ENCODE measurements around the gene LCOR.

Gene LCOR

DNA sequence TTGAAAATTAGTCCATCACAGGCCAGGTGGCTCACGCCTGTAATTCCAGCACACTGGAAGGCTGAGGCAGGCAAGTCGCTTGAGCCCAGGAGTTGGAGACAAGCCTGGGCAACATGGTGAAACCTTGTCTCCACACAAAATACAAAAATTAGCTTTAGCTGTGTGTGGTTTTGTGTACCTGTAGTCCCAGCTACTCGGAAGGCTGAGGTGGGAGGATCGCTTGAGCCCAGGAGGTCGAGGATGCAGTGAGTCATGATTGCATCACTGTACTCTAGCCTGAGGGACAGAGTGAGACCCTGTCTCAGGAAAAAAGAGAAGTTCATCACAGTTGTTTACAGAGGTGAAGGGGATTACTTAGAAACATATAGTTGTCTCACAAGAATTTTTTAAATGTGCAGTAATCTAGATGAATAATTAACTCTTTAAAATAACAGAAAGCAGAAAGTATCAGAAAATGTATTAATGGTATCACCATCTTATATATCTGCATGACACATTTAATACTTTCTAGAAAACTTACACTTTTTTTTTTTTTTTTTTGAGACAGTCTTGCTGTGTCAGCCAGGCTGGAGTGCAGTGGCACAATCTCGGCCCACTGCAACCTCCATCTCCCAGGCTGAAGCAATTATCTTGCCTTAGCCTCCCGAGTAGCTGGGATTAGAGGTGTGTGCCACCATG is 8.9 kb downstream of the LCOR start:
- no peak for FAIRE-seq

DNA sequence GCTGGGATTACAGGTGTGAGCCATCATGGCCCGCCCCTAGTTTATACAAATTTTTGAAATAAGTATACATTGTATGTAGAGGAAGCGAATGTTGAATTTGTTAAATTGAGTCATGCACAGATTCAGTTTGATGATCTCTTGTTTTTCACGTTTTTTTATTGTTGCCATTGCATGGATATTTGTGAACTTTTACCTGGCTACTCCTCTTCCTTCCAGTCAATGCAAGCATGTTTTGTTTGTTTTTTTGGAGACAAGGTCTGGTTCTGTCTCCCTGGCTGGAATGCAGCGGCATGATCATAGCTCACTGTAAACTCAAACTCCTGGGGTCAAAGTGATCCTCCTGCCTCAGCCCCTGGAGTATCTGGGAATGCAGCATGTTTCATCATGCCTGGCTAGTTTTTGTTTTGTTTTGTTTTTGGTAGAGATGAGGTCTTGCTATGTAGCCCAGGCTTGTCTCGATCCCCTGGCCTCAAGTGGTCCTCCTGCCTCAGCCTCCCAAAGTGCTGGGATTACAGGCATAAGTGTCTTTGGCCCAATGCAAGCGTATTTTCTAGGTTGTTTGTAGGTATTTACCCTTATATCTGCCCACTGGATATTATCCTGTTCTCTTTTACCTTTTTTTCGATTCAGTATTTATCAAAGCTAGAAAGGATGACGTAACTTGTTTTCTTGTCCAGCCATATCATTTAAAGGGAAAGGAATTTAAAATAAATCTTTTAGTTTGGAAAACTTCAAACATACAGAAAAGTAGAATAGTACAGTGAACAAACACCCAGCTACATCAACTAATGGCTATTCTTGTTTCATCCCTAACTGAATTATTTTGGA is 11.0 kb downstream of the LCOR start:
- FAIRE-seq, result no peak

DNA sequence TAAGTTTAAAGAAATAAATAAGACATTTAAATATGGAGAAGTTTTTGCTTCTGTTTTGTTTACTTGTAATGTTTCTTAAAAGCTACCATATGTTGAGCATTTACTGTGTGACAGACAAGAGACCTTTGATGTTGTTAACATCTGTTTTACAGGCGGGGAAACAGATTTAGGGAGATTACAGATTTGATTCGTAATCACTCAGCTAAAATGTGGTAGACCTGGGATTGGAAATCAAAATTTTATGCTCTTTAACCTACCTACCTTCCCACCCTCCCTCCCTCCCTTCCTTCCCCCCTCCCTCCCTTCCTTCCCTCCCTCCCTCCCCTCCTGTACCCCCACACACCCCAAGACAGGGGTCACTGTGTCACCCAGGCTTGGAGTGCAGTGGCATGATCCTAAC is 11.7 kb downstream of the LCOR start:
- FAIRE-seq, result no peak

DNA sequence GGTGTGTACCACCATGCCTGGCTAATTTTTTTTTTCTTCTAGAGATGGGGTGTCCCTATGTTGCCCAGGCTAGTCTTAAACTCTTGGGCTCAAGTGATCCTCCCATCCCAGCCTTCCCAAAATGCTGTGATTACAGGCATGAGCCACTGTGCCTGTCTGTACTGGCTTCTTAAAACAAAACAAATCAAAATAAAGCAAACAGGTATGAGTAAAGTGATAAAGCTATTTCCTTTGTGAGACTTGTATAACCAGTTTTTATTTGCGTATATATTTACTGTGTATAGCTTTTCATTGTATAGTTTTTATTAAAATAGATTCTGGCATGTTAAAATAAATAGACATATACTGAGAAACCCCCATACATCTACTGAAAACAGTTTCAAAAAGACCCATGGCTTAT is 14.3 kb downstream of the LCOR start:
- no peak for FAIRE-seq

DNA sequence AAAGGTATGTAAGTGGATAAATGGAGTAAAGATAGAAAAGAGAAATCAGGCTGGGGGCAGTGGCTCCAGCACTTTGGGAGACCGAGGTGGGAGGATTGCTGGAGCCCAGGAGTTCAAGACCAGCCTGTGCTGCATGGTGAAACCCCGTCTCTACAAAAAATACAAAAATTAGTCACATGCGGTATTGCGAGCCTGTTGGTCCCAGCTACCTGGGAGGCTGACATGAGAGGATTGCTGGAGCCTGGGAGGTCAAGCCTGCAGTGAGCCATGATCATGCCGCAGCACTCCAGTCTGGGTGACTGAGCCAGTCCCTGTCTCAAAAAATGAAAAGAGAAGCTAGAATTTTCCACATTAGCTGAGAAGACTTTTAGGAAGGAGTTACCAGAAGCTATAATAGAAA is 14.8 kb downstream of the LCOR start:
- FAIRE-seq, result no peak

DNA sequence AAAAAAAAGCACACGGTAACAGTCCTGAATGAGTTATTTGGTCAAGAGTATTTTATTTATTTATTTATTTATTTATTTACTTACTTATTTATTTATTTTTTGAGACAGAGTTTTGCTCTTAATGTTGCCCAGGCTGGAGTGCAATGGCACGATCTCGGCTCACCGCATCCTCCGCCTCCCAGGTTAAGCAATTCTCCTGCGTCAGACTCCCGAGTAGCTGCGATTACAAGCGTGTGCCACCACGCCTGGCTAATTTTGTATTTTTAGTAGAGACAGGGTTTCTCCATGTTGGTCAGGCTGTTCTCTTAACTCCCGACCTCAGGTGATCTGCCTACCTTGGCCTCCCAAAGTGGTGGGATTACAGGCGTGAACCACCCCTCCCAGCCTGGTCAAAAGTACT is 15.3 kb downstream of the LCOR start:
- FAIRE-seq, result peak; percentile 28

DNA sequence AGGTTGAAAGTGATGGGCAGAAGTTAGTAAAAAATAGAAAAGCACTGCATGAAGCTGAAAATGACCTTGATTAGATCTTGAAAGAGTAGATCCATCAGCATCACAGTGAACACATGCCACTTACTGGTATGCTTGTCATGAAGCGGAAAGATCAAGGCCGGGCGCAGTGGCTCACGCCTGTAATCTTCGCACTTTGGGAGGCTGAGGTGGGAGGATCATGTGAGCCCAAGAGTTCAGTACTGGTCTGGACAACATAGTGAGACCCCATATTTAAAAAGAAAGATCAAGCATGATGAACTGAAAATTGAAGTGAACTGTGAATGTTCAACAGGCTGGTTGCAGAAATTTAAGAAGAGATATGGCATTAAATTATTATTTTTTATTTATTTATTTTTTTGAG is 18.0 kb downstream of the LCOR start:
- FAIRE-seq, result no peak

DNA sequence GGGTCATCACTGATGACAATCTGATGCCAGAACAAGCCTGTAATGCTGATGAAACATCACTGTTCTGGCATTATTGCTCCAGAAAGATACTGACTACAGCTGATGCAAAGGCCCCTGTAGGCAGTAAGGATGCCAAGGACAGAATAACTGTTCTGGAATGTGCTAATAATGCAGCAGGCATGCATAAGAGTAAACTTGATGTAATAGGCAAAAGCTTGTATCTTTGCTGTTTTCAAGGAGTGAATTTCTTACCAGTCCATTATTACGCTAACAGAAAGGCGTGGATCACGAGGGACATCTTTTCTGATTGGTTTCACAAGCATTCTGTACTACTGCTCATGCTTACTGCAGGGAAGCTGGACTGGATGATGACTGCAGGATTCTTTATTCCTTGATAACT is 18.7 kb downstream of the LCOR start:
- no peak for FAIRE-seq

DNA sequence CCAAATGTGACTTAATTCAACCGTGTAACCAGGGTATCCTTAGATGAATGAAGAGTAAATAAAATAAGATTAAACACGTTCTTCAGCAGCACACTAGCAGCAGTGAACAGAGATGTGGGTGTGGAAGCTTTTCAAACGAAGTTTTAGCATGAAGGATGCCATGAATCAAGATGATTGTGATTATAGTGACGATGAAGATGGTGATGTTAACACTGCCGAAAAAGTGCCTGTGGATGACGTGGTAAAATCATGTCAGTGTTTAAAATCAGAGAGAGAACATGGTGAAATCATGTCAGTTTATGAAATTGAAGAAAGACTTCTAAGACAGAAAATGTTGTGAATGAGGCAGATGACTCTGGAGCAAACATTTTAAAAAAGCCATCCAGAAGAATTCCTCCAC is 19.2 kb downstream of the LCOR start:
- FAIRE-seq, result no peak

DNA sequence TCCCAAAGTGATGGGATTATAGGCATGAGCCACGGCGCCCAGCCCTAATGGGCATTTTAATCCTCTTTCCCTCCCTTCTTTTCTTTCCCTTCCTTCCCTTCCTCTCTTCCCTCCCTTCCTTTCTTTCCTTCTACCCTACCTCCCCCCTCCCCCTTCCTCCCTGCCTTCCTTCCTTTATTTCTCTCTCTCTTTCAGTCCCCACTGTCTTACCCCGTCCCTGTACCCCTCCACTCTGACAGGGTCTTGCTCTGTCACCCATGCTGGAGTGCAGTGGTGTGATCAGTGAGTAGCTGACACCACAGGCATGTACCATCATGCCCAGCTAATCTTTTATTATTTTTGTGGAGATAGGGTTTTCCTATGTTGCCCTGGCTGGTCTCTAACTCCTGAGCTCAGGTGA is 24.2 kb downstream of the LCOR start:
- no peak for FAIRE-seq

DNA sequence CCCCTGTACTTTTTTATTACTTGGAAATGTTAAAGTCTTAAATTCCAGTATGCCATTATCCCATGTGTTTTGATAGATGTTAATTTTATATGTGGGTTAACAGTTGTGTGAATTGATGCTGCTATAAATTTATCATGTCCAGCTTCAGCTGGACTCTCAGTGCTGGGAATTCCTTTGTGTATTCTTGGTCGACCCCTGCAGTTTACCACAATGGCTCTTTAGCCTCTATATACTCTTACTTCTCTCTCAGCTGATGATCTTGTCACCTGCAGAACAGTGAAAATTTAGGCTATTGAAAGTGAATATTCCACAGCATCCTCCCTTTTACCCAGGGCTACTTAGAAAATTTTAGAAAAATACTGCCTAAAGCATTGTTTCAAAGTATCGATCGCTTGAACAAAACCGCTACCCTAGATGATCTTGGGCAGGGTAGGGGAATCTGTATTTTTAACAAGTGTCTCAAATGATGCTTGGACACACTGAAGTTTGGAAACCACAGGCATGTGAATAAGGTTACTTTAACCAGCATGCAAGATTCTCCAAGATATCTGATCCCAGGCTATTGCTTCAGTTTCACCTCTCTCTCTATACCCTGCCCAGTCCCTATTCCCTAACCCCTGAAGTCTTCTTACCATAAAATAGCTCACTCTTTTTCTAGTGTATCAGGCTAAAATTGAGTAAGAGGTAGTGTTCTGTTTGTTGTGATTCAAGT is 25.4 kb downstream of the LCOR start:
- no peak for FAIRE-seq

DNA sequence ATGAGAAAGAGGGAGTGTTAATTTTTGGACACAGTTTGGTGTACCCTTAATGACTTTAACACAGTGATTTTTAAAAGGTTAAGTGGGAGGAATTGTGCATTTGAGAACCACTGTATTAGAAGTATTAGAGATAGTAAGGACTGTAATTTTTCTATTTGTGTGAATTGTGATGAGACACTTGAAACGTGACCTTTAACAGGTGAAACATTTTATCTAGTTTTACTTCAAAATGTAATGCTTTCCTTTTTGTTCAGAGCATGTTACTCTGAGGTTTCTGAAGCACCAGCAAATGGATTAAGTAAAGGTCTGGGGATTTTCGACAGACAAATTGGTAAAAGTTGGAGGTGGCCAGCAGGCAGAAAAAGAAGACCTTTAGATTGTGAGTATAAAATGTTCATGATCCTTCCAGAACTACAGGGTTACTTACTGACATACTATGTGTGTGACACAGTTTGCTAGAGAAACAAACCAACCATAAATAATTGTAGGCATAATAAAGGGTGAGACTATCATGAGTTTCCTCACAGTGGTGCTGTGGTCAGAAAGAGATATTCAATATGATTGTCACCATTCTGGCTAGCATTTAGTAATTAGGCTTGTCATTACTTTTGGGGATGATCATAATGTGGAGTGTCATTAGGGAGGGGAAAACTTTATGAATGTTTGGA is 26.1 kb downstream of the LCOR start:
- no peak for FAIRE-seq

DNA sequence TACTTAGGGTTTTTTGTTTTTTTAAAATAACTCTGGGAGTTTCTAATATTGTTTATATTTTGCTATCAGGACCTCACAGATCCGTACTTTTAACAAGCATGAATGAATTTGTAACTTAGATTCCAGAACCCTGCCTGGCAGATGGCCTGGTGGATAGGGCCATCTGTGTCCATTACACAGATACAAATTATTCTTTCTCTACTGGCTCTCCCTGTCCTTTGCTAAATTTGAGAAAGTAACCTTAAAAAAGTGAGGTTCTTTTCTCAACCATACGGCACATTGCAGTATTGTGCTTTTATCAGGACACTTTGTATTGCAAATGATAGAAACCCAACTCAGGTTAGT is 26.6 kb downstream of the LCOR start:
- no peak for FAIRE-seq

DNA sequence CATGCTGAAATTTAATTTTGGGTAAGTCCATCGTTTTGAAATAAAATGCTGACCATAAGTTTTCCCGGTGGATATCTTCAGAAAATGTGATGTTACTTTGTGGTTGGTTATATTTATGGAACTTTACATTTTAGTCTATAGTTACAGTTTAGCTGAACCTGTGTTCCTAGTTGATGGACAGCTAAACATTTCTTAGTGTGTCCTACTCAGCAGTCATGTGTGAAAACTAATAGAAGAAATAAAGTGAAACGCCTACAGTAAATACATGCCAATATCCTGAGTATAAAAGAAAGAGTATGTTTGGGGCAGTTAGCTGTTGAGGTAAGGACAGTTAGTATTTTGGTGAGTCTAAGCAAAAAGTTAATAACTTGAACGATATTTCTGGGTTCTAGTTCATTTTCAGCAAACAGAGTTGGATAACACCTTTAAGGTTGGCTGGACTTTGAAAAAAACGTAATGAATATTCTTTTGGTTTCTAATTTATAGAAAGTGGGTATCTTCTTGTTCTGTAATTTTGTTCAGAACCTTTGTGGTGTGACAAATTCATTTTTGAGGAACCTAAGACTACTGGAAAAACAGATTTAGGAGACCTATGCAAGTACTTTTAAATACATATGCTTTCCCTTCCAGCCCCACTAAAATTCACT is 28.7 kb downstream of the LCOR start:
- FAIRE-seq, result no peak

DNA sequence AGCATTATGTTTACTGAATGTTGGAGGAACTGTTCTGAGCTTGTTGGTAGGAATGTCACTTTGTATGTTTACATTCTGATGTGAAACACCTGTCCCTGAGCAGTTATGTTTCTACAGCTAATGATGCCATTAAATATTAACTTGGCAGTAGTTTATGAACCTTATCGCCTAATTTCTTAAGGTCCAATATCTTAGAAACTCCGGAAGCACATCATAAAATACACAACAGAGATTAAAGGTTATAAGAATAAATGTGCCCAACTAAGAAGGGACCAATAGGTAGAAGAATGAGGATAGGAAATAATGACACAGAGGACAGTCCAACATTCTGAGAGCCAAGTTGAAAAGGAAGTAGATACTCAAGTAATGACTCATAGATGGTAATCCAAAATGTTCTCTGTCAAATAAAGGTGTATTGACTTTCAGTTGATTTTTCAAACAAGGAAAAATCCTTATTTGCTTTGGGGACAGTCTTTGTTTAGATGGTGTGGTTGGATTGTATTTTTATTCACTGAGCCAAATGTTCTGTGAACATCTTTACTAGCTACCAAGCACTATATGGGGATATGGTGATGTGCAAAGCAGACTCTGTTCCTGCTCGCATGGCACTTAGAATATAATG is 31.9 kb downstream of the LCOR start:
- no peak for FAIRE-seq

DNA sequence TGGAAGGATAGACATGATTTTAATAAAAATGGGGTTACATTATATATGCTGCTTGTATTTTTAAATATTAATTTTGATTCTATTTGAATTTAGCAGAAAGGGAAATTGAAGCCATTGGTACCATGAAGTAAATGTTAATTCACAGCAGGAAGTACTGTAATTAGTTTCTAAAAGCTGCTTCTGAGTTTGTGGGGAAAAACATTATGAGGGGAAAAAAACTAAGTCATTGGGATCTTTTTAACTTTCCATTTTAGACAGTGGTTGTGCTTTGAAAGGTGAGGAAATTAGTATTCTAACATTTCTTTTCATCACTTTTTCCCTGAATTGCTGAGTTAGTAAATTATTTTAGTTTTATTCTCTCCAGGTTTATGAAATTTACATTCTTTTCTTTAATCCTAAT is 41.0 kb downstream of the LCOR start:
- FAIRE-seq, result no peak

DNA sequence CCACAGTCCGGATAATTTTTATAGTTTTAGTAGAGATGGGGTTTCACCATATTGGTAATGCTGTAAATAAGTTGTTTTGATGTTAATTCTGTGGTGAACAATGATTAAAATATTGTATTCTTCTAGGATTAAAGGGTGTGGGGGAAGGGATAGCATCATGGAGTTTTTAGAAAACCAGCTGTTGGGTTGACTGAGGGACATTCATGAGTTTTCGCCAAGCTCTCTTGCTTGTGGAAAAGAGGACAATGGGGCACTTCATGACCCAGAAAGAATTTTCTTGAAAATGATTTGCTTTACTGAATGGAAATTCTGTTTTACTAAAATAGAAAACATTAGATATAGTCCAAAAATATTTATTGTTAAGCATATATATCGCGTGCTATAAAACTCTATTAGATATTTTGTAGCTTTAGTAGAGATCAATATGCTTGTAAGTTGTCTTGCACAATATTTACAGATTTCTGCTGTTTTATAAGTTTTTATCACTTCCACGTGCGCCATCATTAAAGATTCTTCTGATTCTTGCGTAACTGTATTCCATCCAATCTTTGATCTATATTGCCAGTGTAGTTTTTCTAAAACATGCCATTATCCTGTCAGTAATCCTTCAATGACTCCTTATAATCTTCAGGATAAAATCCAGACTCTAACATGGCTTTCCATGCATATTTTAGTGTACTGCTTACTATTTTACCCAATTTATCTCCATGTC is 41.8 kb downstream of the LCOR start:
- no peak for FAIRE-seq

DNA sequence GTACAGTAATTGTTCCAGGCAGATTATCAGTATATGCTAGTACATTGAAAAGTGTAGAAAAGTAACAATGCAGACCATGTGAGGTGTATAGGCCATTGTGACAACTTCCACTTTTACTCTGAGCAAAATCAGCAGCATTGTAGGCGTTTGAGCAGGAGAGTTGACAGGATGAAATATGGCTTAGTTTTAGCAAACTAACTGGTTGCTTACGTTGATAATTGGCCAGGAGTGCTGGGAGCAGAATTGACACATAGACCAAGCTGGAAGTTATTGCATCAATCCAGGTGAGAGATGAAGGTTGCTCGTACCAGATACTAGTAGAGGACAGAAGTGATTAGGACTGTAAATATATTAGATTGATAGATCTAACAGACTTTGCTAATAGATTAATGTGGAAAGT is 46.0 kb downstream of the LCOR start:
- FAIRE-seq, result no peak

DNA sequence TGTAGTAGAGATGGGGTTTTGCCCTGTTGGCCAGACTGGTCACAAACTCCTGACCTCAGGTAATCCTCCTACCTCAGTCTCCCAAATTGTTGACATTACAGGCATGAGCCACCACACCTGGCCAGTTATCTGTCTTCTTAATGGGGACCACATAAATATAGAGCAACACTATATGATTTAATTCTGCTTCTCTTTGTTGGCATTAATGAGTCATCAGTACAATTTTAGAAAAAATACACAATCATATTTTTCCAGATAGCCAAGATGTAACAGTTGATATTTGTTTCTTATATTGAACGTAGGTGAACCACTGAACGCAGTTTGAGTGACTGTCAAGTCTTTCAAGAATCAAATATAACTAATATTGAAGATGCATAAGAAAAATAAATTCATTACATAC is 48.5 kb downstream of the LCOR start:
- FAIRE-seq, result no peak

DNA sequence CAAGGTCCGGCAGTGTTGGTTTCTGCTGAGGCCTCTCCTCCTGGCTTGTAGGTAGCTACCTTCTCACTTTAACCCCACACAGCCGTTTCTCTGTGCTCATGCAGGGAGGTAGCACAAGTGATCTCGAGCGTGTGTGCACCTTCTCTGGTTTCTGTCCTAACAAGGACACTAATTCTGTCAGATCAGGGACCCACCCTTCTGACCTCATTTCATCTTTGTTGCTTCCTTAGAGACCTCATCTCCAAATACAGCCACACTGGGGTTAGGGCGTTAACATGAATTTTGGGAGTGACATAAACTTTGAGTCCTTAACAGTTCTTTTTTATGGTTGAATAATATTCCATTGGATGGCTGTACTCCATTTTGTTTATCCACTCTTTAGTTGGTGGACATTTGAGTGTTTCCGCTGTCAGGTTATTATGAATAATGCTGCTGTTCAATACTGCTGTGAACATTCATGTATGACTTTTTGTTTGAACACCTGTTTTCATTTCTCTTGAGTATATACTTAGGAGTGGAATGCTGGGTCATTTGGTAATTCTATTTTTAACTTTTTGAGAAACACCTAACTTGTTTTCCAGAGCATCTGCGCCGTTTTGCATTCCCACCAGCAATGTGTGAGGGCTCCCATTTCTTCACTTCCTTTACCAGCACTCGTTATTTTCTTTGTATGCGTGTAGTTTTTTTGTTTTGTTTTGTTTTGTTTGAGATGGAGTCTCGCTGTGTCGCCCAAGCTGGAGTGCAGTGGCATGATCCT is 57.5 kb downstream of the LCOR start:
- no peak for FAIRE-seq

DNA sequence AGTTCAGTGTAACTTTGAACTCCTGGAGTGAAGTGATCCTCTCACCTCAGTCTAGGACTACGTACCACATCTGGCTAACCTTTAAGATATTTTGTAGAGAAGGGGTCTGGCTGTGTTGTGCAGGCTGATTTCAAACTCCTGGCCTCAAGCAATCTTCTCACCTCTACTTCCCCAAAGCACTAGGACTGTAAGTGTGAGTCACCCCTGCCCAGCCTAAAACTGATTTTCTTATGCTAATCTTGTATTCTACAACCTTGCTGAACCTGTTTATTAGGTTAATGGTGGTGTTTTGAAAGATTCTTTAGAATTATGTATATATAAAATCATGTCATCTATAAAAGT is 58.0 kb downstream of the LCOR start:
- FAIRE-seq, result no peak

Measured in G401.6 (cell line).